ENCODE measurements around the gene MAPK11. TPM values are rescaled to one million over a fixed set of nuclear protein-coding genes. Genes with fewer than 3 reads are reported as not detected.

Gene MAPK11
- total RNA-seq, 1 experiment from 2014 or later: 7.6 TPM

GRCh38 chr22:50280708-50281383 is 10.7 kb upstream of the MAPK11 start:
- no peaks in the 10 kb centered on the region for H3K9me2 ChIP-seq (replicated peaks; ENCODE audit: low read length)
- ATAC-seq (no peak), DNase-seq (no peak)
- no peak overlapping the region for H3K4me2 ChIP-seq (ENCODE audit: low read length)
- no peaks in the 10 kb centered on the region for H4K20me1 ChIP-seq (ENCODE audit: low read length)
- ChIA-PET POLR2A (ENCODE audit: unreplicated experiment) (no interaction called here), CTCF (no interaction called here)
- no peak overlapping the region for H2AFZ ChIP-seq (ENCODE audit: low read length)
- TF ChIP-seq EZH2phosphoT487 (IDR thresholded peaks at IDR 0.05; ENCODE audit: borderline replicate concordance, low read length): no peak
- no peak for TF ChIP-seq CTCF (conservative IDR thresholded peaks at IDR 0.05; ENCODE audit: low read depth, low read length)
- no peak for TF ChIP-seq EZH2 (IDR thresholded peaks at IDR 0.05; ENCODE audit: low read length, unreplicated experiment)
- H3K4me1 ChIP-seq (ENCODE audit: insufficient read depth, low read length): peaks cover 16% of the 10 kb centered on the region
- peaks cover 27% of the 10 kb centered on the region for H3K36me3 ChIP-seq (ENCODE audit: low read depth, low read length)
- no peaks in the 10 kb centered on the region for H3F3A ChIP-seq (ENCODE audit: low read length, unreplicated experiment)
- intact Hi-C loops (cut with micrococcal nuclease): no loop called here
- no peak overlapping the region for H3K4me3 ChIP-seq (ENCODE audit: low read length)
- H3K79me2 ChIP-seq (ENCODE audit: low read length): peaks cover 13% of the 10 kb centered on the region
- H3K27ac ChIP-seq (ENCODE audit: low read length): no peak overlapping the region
- H3K9ac ChIP-seq (ENCODE audit: low read length): no peak overlapping the region
- BruUV-seq (replicated peaks): no TSS peak
- no peaks in the 10 kb centered on the region for H3K9me3 ChIP-seq (ENCODE audit: low read length)
- no peaks in the 10 kb centered on the region for H3K27me3 ChIP-seq (ENCODE audit: low read length)

DNA sequence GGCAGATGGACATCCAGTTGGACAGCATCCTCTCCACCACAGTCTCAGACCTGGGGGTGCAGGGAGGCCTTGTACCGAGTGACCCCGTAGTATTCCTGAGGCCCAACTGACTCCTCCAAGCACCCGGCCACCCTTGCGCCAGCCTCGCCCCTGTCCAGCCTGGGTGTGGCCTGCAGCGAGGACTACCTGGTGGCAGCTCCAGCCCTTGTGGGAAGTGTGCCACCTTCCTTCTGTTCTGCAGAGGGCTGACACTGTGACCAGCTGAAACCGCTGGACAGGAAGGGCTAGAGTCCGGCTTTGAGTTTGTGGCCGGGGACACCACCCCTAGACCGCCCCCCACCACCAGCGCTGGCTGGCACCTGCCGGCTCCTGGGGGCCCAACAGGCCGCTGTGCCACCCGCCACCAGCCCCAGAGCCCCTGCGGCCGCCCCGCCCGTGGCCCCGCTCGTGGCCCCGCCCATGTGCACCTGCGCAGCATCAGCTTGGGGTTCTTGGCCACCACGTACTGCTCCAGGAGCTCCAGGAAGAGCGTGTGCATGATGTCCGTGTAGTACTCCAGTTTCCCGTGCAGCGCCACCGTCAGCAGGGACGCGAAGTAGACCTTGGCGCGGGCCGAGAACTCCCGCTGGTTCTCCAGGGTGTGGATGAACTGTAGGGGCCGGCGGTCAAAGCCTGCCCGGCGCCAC is 10.0 kb upstream of the MAPK11 start:
- Histone ChIP-seq H3K4me3 (ENCODE audit: low read length) (no peak overlapping the region), H3K36me3 (ENCODE audit: low read depth, low read length) (peaks cover 33% of the 10 kb centered on the region), H3K9me2 (replicated peaks; ENCODE audit: low read length) (no peaks in the 10 kb centered on the region), H3K4me2 (ENCODE audit: low read length) (no peak overlapping the region), H4K20me1 (ENCODE audit: low read length) (no peaks in the 10 kb centered on the region), H2AFZ (ENCODE audit: low read length) (no peak overlapping the region), H3K79me2 (ENCODE audit: low read length) (peaks cover 13% of the 10 kb centered on the region), H3K9ac (ENCODE audit: low read length) (no peak overlapping the region), H3K4me1 (ENCODE audit: insufficient read depth, low read length) (peaks cover 16% of the 10 kb centered on the region), H3K27me3 (ENCODE audit: low read length) (no peaks in the 10 kb centered on the region), H3F3A (ENCODE audit: low read length, unreplicated experiment) (no peaks in the 10 kb centered on the region), H3K27ac (ENCODE audit: low read length) (no peak overlapping the region), H3K9me3 (ENCODE audit: low read length) (no peaks in the 10 kb centered on the region)
- POLR2A ChIA-PET (ENCODE audit: unreplicated experiment): no interaction called here
- DNase-seq (no peak), ATAC-seq (no peak)
- CTCF ChIA-PET: no interaction called here
- intact Hi-C loops (cut with micrococcal nuclease): no loop called here
- TF ChIP-seq EZH2phosphoT487 (IDR thresholded peaks at IDR 0.05; ENCODE audit: borderline replicate concordance, low read length) (no peak), EZH2 (IDR thresholded peaks at IDR 0.05; ENCODE audit: low read length, unreplicated experiment) (no peak), CTCF (conservative IDR thresholded peaks at IDR 0.05; ENCODE audit: low read depth, low read length) (no peak)
- no TSS peak for BruUV-seq (replicated peaks)
